GM13976 (cell line): ENCODE data around the gene HOXA4.

Source experiments
- DNase-seq: peaks from one replicate; pipeline ENCODE4 v3.0.0; 2012; ENCODE audit warnings: low spot score
- CTCF ChIP-seq: IDR thresholded peaks from 2 replicates; pipeline ENCODE4 v1.5.1; 2012; ENCODE audit warnings: borderline replicate concordance, mild to moderate bottlenecking; ENCODE audit not compliant: insufficient read depth; ENCODE audit errors: extremely low read depth, missing control alignments, control extremely low read depth
- in situ Hi-C: fragments of 300-500 bp; cut with MboI; formaldehyde crosslinking; loops from one replicate; pipeline ENCODE4 v1.12.0; 2022; ENCODE audit warnings: low sequenced_read_pairs, mixed read lengths, inconsistent platforms; ENCODE audit not compliant: unreplicated experiment

Gene HOXA4

GRCh38 chr7:27082171-27082570 is 48.4 kb downstream of the HOXA4 start:
- in situ Hi-C loops, result no loop called here
- no peak for DNase-seq
- no peak for TF ChIP-seq CTCF

GRCh38 chr7:27080844-27081436 is 49.6 kb downstream of the HOXA4 start:
- in situ Hi-C loops, result no loop called here
- DNase-seq, result no peak
- no peak for TF ChIP-seq CTCF

- no peak for TF ChIP-seq CTCF
- peak; percentile 31 for DNase-seq
- in situ Hi-C loops, result no loop called here
Observed at GRCh38 chr7:27079234-27079975, 51.2 kb downstream of the HOXA4 start.

GRCh38 chr7:27078616-27079233 is 51.8 kb downstream of the HOXA4 start:
- in situ Hi-C loops, result no loop called here
- no peak for DNase-seq
- no peak for TF ChIP-seq CTCF
